ENCODE results near the gene EXT2.

DNA sequence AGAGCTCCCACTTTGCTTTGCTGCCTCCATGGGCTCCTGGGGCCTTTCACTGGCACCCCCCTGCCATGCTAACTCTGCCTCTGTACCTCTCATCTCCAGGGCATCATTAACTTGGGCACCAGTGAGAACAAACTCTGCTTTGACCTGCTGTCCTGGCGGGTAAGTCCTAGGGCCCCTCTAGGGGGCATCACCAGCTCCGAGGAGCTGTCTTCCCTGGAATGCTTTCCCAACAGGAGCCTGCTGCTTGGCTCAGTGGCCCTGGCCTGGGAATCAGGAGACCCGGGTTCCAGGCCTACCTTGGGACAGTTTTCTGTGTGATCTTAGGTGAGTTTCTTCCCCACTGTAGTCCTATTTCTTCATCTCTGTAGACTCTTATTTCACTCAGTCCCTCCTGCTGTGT is 24.3 kb upstream of the EXT2 start:
- TF ChIP-seq, protein P1, sequence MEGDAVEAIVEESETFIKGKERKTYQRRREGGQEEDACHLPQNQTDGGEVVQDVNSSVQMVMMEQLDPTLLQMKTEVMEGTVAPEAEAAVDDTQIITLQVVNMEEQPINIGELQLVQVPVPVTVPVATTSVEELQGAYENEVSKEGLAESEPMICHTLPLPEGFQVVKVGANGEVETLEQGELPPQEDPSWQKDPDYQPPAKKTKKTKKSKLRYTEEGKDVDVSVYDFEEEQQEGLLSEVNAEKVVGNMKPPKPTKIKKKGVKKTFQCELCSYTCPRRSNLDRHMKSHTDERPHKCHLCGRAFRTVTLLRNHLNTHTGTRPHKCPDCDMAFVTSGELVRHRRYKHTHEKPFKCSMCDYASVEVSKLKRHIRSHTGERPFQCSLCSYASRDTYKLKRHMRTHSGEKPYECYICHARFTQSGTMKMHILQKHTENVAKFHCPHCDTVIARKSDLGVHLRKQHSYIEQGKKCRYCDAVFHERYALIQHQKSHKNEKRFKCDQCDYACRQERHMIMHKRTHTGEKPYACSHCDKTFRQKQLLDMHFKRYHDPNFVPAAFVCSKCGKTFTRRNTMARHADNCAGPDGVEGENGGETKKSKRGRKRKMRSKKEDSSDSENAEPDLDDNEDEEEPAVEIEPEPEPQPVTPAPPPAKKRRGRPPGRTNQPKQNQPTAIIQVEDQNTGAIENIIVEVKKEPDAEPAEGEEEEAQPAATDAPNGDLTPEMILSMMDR (conservative IDR thresholded peaks at IDR 0.05) = no peak
- TF ChIP-seq ZFX (IDR thresholded peaks at IDR 0.05) = no peak

All from C4-2B (cell line).